HL-60/S4 (cell line): ENCODE measurements around the gene DSCAML1.

ENCODE experiments used
- in situ Hi-C: fragments of 300-500 bp; cut with MboI; formaldehyde crosslinking; loops from 2 replicates; pipeline ENCODE4 v1.14.3; 2022; ENCODE audit warnings: low sequenced_read_pairs

Gene DSCAML1

DNA sequence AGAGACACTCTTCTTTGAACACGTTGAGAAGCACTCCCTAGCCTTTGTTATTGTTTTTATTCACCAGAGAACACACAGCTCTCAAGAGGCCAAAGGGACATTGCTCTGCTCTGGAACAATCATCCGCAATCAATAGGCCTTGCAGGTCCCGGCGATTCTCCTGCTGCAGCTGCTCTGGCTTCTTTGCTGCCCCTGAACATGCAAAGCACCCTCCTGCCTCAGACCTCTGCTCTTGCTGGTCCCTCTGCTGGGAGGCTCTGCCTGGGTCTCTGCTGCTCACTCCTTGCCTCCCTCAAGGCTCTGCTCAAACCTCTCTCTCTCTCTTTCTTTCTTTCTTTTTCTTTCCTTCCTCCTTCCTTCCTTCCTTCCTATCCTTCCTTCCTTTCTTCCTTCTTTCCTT is 232.7 kb downstream of the DSCAML1 start:
- in situ Hi-C loops, result no loop called here

DNA sequence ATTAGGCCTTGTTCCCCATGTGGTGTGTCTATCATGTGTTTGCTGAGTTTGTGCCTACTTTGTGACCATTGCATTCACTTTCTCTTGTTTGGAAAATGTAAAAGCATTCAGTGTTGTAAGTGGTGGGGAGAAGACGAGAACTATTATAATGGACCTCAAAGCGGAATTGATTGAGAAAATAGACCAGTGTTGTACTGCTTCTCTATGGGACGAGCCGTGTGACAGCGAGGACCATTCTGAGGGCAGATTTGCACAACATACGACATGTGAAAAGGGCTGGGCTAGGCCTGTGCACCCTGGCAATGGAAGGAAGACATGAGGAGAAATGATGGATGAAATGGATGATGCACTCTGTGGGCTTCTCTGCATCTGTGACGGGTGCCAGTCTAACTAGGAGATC is 233.5 kb downstream of the DSCAML1 start:
- in situ Hi-C loops, result no loop called here

DNA sequence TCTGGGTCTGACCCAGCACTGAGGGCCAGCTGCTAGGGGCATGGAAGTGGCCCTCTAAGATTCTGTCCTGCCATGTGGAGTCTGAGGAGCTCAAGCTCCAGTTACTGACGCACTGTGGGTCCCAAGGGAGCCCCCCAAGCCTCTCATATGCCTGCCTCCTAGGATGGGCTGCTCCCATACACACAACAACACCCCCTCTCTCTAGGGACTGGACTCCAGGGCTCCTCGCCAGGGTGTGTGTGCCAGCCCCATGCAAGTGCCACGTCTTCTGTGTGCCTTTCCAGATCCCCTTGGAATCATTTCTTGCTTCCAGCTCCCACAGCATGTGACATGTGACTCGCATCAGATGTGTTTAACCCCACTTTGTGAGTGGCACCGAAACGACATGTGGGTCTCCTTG is 234.9 kb downstream of the DSCAML1 start:
- in situ Hi-C loops, result no loop called here

DNA sequence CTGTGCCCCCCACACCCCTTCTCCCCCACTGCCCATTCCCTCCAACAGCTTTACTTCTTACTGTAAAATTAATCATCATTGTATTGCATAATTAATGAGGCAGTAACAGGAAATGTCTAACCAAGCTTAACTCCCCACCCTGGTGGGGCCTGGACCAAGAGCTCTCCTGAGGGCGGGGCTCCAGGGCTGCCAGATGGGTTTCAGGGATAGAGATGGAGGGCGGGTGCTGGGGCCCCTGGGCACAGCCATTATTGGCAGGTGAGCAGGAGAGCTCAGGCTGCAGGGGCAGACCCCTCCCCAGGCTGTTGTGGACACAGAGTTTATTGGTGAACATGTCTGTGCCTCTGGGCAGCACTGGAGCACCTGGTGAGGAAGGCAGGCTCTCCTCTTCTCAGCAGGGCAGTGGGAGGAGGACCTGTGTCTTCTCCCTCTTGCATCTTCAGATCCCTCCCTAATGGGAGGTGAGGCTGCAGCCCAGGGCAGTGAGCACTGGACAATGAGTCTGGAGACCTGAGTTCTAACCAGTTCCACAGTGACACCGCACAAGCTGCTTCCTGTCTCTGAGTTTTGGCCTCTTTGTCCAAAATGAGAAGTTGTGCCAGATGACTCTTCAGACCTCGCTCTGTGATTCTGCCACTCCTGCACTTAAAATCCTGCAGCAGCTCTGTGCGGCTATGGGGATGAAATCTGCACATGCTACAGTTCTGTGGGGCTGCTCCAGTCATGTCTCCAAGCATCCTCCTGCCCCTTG is 236.1 kb downstream of the DSCAML1 start:
- in situ Hi-C loops, result no loop called here

DNA sequence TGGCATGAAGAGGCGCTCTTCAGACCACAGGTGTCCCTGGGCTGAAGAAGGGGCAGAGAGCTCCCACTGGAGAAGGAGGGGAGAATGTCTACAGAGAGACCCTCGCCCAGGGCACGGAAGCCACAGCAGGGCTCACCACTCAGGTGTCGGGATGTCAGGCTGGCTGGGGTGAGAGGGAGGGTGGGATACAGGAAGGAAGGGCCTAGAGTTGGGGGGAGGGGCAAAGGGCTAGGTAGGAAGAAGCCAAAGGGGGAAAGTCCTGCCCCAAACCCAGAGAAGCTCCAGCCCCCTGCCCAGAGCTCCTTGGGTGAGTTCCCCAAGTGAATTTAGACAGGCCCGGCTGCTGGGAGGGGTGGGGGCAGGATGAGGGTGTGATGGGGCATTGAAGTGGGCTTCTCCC is 237.3 kb downstream of the DSCAML1 start:
- in situ Hi-C loops, result no loop called here

DNA sequence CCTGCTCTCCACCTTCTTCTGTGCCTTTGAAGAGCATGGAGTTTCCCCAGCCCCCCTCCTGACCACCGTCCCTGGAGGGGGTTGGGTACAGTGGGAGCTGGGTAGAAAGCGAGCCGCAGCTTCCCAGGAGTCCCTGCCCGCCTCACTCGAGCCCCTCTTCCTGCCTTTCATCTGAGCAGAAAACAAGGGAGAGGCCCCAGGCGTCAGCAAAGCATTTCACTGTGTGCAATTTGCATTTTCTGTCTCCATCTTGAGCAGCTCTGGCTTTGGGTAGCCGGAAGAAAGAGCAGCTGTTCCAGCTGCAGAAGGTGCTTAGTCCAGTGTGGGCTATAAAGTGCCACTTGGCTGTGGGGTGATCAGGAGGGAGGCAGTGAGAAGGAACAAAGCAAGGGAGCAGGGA is 239.7 kb downstream of the DSCAML1 start:
- in situ Hi-C loops, result no loop called here

DNA sequence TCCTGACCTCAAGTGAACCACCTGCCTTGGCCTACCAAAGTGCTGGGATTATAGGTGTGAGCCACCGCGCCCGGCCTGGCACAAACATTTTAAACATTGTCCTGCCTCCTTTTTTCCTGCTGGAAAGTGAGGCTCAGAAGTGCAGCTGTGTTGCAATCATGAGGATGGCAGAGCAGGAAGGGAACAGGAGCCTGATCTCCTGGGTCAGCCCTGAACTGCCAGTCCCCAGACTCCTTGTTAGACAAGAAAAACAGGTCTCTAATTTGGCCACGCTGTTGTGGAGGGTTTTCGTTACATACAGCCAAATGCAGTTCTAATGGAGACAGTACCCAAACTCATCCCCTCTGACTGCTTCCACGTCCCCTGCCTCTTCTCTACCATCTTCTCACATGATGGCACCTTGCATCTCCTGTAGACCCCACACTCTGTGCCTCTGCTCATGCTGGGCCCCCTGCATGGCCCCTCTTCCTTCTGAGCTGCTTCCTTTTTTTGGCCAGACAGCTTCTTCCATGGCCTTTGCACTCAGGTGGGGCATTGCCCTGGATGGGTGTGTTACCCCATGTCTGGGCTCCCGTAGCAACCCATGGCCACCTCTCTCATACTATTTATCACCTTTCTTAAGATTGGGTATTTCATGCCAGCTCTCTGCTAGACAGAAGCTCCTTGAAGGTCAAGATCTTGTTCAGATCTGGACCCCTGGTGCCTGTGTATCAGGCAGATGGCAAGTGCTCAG is 242.2 kb downstream of the DSCAML1 start:
- in situ Hi-C loops, result no loop called here

DNA sequence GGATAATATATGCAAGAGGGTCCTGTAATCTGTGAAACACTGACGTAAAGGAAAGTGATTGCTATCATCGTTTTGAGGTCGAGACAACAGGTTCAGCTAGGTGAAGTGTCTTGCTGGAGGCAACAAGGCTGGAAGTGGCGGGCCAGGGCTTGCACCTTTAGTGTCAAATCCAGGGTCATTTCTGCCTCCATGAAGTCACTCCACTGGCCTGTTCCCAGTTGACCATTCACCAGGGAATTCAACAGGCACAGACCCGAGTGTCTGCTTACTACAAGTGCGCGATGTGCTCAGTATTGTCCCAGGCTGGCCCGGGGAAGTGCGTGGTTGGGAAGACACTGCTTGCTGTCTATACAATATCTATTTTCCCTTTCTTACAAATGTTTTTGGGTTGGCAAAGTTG is 244.4 kb downstream of the DSCAML1 start:
- in situ Hi-C loops, result no loop called here

DNA sequence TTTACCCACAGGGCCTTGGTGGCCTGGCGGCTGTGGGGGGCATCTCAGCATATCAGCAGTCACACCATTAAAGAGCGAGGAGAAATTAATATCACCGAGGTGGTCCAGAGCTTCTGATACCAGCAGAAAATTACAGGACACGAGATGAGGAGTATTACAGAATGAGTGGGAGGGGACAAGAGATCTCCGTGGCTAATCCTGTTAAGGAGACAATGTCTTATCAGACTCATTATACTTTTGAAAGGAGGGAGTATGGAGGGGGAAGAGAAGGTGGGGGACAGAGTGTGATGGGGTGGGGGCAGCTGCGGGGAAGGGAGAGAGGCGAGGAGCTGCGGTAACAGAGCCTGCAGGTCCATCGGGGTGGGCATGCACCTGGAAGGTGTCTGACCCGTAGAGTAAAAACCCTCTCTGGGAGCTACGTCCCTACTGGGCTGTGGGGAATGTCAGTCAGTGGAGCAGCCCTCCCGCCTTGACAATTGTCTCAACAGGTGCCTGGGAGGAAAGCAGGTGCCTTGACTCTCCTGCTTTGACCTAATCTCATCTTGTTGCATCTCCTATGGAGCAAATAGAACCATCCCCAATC is 245.2 kb downstream of the DSCAML1 start:
- in situ Hi-C loops, result no loop called here

DNA sequence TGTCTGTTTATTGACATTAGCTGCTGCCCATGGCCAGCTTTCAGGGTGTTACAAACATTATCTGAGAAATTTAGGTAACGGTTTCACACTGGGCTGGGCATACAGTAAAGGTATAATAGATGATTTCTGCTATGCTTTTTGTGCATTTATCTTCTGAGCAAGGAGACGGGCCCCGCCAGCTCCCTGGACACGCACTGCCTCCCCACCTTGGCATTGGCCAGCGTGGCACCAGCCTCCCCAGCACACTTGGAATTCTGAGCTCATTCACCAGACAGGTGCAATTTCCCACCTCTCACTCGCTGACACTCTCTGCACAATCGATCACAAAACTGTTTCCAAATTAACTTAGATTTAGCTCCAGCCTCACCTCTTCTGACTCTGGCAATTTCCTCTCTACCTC is 246.6 kb downstream of the DSCAML1 start:
- in situ Hi-C loops, result no loop called here

DNA sequence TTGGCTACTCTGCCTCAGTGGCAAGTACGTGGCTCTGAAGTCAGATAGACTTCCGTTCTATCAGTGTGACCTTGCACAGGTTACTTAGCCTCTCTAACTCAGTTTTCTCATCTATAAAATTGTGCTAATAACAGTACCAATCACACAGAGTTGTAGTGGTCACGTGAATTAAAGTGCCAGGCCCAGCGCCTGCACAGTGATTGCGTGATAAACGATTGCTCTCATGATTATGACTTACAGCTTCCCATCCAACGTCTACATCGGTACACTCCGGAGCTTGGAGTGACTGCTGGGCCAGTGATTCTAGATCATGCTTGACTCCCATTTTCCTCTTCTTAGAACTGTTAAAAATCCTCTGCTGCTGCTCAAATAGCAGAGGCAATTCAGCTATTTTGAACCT is 247.6 kb downstream of the DSCAML1 start:
- in situ Hi-C loops, result no loop called here

DNA sequence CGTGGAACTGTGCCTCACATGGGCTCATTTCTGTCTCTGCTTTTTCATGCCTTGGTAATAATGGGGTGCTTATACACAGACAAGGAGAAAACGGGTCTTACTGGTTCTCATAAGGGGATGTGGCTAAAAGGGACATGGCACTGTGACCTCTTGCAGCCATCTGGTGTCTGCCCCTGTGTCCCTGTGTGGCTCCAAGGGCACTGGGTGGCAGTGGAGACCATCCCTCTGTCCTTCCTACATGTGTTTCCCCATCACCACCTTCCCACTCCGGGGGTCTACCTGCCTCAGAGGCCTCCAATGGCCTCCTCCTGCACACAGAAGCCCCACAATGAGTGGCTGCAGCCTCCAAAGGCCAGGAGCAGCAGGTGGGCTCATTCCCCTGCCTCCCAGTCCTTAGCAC is 248.1 kb downstream of the DSCAML1 start:
- in situ Hi-C loops, result no loop called here

DNA sequence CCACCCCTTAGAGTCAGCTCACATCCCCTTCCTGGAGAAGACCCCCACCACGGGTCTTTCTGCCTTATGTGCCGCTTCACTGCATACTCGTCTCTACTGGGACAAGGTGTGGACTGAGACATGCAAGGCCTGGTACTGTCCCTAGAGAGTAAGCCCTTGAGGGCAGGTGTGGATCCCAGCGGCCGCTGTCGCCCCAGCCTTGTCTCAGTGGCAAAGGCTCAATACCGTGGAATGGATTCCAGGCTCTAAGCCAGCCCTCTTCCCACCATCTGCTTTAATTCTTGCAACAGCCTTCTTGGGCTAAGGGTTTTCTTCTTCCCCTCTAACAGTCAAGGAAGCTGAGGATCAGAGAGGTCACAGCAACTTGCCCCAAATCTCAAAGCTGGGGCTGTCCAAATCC is 249.1 kb downstream of the DSCAML1 start:
- in situ Hi-C loops, result no loop called here

DNA sequence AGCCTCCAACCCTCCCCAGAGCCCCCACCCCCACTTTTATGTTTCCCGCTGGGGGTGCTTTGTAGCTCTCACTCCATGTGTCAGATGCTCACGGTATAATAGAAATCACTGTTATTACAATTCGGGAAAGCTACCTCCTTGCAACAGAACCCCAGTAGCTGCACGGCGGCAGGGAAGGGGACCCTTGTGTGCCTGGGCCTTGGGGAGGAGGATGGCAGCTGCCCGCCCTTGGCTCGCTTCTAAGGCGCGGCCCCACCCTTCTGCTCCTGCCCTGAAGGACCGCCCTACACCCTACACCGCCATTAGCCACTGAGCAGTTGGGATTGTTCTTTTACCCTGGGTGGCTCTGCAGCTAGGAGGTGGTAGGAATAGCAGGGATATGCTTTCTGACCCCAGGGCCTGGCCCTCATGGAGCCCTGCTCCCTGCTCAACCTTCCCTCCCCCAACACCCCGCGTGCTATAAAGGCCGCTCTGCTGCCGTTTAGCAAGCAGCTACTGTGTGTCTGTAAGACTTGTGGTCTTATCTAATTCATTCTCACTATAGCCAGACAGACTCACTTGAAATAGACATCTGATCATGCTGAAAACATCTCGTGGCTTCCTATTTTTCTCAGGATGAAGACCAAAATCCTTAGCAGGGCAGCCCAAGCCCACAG is 249.7 kb downstream of the DSCAML1 start:
- in situ Hi-C loops, result no loop called here

DNA sequence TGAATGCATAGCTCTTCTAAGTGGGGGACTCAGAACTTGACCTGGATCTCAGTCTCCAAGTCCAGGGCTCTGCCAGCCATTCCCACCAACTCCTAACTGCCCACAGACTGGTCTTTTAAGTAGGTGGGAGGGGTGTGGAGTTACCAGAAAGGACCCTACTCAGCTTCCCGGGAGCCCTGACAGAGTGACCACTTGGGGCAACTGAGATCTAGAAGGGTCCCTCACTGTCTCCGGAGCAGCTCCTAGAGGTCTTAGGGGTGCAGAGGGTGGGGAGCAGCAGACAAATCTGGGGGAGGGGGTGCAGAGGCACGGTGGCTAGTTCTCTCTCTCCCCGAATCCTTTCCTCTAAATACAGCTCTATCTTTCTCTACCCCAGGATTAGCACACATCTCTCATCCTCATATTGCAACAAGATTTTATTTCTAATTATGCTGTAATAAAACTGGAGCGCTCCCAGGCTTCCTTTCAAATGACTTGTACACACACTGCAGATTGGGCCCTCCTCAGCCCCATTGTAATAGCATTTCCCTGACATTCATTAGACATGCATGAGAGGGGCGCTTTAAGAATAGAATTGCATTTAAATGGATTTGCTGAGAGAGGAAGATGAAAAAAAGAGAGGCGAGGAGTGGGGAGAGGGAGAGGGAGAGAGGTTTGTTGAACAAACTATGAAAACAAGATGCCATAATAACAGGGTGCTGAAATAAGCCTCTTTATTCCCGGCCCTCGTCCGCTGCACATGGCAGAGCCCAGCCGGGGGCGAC is 250.4 kb downstream of the DSCAML1 start:
- in situ Hi-C loops, result no loop called here

DNA sequence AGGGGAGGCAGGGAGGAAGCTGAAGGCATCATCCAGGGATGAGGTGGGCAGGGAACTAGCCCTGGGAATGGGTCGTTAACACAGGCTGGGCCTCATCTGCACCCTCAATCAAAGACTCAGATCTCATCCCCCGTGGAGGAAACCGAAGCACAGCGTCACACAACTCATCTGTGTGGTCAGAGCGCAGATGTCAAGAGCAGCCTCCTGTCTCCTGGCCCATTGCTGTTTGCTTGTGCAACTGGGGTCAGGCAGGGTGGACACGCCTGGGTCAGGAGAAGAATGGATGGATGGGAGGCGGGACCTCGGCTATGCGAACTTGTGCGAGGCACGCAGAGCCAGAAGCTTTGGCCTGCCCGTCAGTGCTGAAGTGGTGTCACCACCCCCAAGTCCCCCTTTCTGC is 251.3 kb downstream of the DSCAML1 start:
- in situ Hi-C loops, result no loop called here

DNA sequence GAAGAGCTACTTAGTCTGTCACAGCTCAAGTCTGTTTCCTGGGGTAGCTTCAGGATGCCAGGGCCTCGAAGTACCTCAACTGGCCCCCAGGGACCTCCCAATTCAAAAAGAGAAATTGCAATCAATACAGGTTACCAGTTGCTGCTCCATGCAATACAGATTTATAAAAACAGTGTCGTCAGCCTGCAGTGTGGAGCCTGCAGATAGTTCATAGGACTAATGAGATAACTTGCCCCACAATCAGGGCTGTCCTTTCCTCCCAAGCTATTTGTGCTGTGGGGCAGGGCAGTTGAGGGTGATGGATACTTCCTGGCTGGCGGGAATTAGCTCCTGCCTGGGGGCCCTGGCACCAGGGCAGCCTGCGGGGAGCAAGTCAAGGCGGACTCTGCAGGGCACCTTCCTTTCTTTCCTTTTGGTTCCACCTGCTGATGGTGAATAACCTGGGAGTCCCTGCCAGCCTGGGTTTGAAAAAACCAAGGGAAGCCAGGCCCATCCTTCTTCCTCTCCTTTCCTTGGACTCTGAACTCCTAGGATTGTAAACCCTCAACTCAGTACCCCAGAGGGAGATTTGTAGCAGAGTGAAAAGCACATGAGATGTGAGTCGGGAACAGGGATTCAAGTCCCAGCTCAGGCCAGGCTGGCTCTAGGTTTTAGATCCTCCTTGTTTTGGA is 252.8 kb downstream of the DSCAML1 start:
- in situ Hi-C loops, result no loop called here

DNA sequence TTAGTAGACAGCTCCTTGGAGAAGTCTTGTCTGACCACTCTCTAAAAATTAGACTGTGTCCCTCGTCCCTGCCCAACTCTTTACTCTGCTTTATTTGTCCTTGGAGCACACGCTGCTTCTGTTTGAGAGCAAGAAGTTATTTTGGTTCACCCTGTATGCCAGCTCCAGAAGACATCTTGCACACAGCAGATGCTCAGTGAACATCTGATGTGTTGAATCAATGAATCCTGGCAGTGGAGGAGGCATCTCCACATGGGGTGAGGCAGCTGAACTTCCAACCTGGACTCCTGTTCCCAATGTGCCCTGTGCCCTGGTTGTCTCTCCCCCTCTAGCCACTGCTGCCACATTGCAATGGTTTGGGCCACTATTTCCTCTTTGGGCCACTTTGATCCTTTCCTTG is 255.8 kb downstream of the DSCAML1 start:
- in situ Hi-C loops, result no loop called here

DNA sequence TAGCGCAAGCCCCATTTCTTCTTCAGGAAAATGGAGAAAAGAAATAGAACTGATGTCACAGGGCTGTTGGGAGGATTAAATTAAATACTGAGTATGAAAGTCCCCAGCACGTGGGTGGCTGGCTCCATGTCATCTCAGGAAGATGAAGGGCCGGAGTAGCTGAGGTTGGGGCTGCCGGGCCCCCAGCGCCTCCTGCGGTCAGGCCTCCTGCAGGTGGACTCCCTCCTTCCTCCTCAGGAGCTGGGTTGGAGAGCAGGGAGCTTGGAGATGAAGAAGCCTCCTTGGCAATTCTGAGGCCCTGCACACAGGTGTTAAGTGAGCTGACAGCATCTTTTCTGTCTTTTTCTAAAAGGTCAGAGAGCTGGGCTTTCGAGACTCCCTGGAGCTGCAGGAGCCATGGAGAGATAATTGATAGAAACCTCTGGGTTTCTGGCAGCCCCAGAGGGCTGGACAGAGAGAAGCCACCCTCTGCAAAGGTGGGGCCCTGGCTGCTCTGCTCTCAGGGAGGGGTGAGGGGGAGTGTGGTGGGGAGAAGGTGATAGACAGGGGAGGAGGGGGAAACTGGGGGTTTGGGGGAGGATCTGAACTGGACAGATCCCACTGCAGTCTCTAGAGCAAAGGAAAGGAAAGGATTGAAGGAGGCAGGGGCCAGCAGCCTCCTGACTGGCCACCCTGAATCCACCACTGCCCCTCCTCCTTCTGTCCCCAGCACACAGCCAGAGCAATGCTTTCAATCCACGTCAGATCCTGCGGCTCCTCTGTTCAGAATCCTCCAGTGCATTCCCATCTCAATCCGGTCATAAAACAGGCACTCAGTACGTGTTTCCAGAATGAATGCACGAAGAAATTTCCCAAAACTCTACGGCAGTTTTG is 258.5 kb downstream of the DSCAML1 start:
- in situ Hi-C loops, result no loop called here
